Measurements from ENCODE around the gene SACM1L.
A peak's percentile ranks its signal among the peaks of the same experiment; 100 is the strongest.

The SACM1L gene

GRCh38 chr3:45653205-45653604 lies 36.0 kb upstream of the SACM1L start:
- no peak for DNase-seq
- no peak for ATAC-seq (ENCODE audit: insufficient read depth, low read depth)
- Histone ChIP-seq H3K9me3 (ENCODE audit: insufficient read depth, low read length, severe bottlenecking) (no peaks in the 10 kb centered on the region), H3K9ac (ENCODE audit: low read depth, low read length) (no peak overlapping the region), H3K4me3 (ENCODE audit: low read depth in 1 of 2, low read length in 2 of 2) (no peak overlapping the region), H3K36me3 (ENCODE audit: insufficient read depth, low read length) (peaks cover 24% of the 10 kb centered on the region), H2AFZ (ENCODE audit: low read depth, low read length) (no peak overlapping the region), H3K79me2 (ENCODE audit: insufficient read depth, low read length) (peaks cover 78% of the 10 kb centered on the region), H3K4me1 (ENCODE audit: insufficient read depth, low read length) (peaks cover 8% of the 10 kb centered on the region; the same call in 1 of the 2 replicates), H3K27ac (ENCODE audit: low read length) (peak overlapping the region; percentile 3; the same call in 1 of the 2 replicates), H4K20me1 (ENCODE audit: insufficient read depth, low read length) (peaks cover 9% of the 10 kb centered on the region; the same call in 1 of the 2 replicates), H3K4me2 (ENCODE audit: insufficient read depth, low read length) (no peak overlapping the region), H3K27me3 (ENCODE audit: insufficient read depth, low read length, poor library complexity) (no peaks in the 10 kb centered on the region)
- no peak for TF ChIP-seq EZH2 (IDR thresholded peaks at IDR 0.05; ENCODE audit: borderline replicate concordance, low read depth, low read length, severe bottlenecking)
- no peak for TF ChIP-seq CTCF (IDR thresholded peaks at IDR 0.05; ENCODE audit: borderline replicate concordance, extremely low read depth, low read length, poor library complexity, severe bottlenecking)

- peaks cover 22% of the 10 kb centered on the region for H3K36me3 ChIP-seq (ENCODE audit: insufficient read depth, low read length)
- peaks cover 9% of the 10 kb centered on the region; the same call in 1 of the 2 replicates for H4K20me1 ChIP-seq (ENCODE audit: insufficient read depth, low read length)
- H2AFZ ChIP-seq (ENCODE audit: low read depth, low read length) = no peak overlapping the region
- no peak overlapping the region for H3K9ac ChIP-seq (ENCODE audit: low read depth, low read length)
- TF ChIP-seq CTCF (IDR thresholded peaks at IDR 0.05; ENCODE audit: borderline replicate concordance, extremely low read depth, low read length, poor library complexity, severe bottlenecking) (no peak), EZH2 (IDR thresholded peaks at IDR 0.05; ENCODE audit: borderline replicate concordance, low read depth, low read length, severe bottlenecking) (no peak)
- H3K9me3 ChIP-seq (ENCODE audit: insufficient read depth, low read length, severe bottlenecking) = no peaks in the 10 kb centered on the region
- no peaks in the 10 kb centered on the region for H3K27me3 ChIP-seq (ENCODE audit: insufficient read depth, low read length, poor library complexity)
- no peak overlapping the region for H3K27ac ChIP-seq (ENCODE audit: low read length)
- no peak overlapping the region for H3K4me2 ChIP-seq (ENCODE audit: insufficient read depth, low read length)
- DNase-seq (no peak), ATAC-seq (ENCODE audit: insufficient read depth, low read depth) (0 out of 3 replicates have a peak, but pooled peaks have one; percentile 25)
- peaks cover 75% of the 10 kb centered on the region for H3K79me2 ChIP-seq (ENCODE audit: insufficient read depth, low read length)
- H3K4me1 ChIP-seq (ENCODE audit: insufficient read depth, low read length) = peaks cover 8% of the 10 kb centered on the region; the same call in 1 of the 2 replicates
- no peak overlapping the region for H3K4me3 ChIP-seq (ENCODE audit: low read depth in 1 of 2, low read length in 2 of 2)
Measured at GRCh38 chr3:45654397-45654944, 34.7 kb upstream of the SACM1L start.

- Histone ChIP-seq H3K9me3 (ENCODE audit: insufficient read depth, low read length, severe bottlenecking) (no peaks in the 10 kb centered on the region), H3K9ac (ENCODE audit: low read depth, low read length) (no peak overlapping the region), H3K79me2 (ENCODE audit: insufficient read depth, low read length) (peaks cover 77% of the 10 kb centered on the region), H3K27ac (ENCODE audit: low read length) (no peak overlapping the region), H2AFZ (ENCODE audit: low read depth, low read length) (no peak overlapping the region), H3K36me3 (ENCODE audit: insufficient read depth, low read length) (peaks cover 22% of the 10 kb centered on the region), H3K27me3 (ENCODE audit: insufficient read depth, low read length, poor library complexity) (no peaks in the 10 kb centered on the region), H3K4me3 (ENCODE audit: low read depth in 1 of 2, low read length in 2 of 2) (no peak overlapping the region), H3K4me1 (ENCODE audit: insufficient read depth, low read length) (peaks cover 8% of the 10 kb centered on the region; the same call in 1 of the 2 replicates), H4K20me1 (ENCODE audit: insufficient read depth, low read length) (peaks cover 17% of the 10 kb centered on the region; the same call in 1 of the 2 replicates), H3K4me2 (ENCODE audit: insufficient read depth, low read length) (no peak overlapping the region)
- ATAC-seq (ENCODE audit: insufficient read depth, low read depth) (no peak), DNase-seq (no peak)
- TF ChIP-seq CTCF (IDR thresholded peaks at IDR 0.05; ENCODE audit: borderline replicate concordance, extremely low read depth, low read length, poor library complexity, severe bottlenecking) = no peak
- no peak for TF ChIP-seq EZH2 (IDR thresholded peaks at IDR 0.05; ENCODE audit: borderline replicate concordance, low read depth, low read length, severe bottlenecking)
Measured at GRCh38 chr3:45655906-45656305, 33.3 kb upstream of the SACM1L start.
